ENCODE measurements around the gene C16orf86.

DNA sequence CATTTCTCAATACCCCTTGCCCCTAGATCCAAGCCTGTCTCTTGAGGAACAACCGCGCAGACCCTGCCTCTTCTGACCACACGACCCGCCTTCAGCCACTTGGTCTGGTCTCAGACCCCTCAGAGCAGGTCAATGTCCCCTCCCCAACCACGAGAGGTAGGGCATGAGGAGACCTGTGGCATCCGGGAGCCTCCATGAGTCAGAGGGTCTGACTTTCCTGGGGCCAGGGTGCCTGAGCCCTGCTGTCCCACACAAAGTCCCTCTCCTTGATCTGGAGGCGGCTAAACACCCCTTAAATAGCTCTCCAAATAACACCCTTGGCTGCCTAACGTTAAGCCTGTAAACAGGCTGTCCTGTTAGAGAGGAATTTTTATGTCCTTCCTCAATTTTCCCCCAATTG lies 16.6 kb upstream of the C16orf86 start:
- no peak for TF ChIP-seq GATA2 (IDR thresholded peaks at IDR 0.05; ENCODE audit: low read depth, low read length)
- TF ChIP-seq GATA3 (IDR thresholded peaks at IDR 0.05; ENCODE audit: low read depth, low read length), result no peak

Data from SH-SY5Y (cell line).